Esophagus (tissue), 2 donors: ENCODE results near the gene TMSB4Y. TPM values are rescaled to one million over a fixed set of nuclear protein-coding genes. Genes with fewer than 3 reads are reported as not detected.

Experiments
- H3K27ac ChIP-seq, 2 donors: one replicate each; pipeline ENCODE4 v1.5.1; 2013; ENCODE audit warnings: low read depth in 2 of 2, mild to moderate bottlenecking in 2 of 2, inconsistent platforms in 1 of 2, low read length in 1 of 2, moderate library complexity in 1 of 2
- H3K27me3 ChIP-seq, 2 donors: one replicate each; pipeline ENCODE4 v1.6.1; 2013; ENCODE audit warnings: low read length in 2 of 2, control low read depth in 1 of 2, mild to moderate bottlenecking in 1 of 2; ENCODE audit not compliant: insufficient read depth in 2 of 2, control insufficient read depth in 1 of 2
- H3K36me3 ChIP-seq, 2 donors: one replicate each; pipeline ENCODE4 v1.6.1; 2013; ENCODE audit warnings: low read length in 1 of 2; ENCODE audit not compliant: control insufficient read depth in 2 of 2, insufficient read depth in 2 of 2
- H3K4me1 ChIP-seq, 2 donors: one replicate each; pipeline ENCODE4 v1.6.1; 2013; ENCODE audit warnings: low read length in 1 of 2; ENCODE audit not compliant: control insufficient read depth in 2 of 2, insufficient read depth in 2 of 2
- H3K4me3 ChIP-seq, 2 donors: one replicate each; pipeline ENCODE4 v1.5.1; 2013; ENCODE audit warnings: low read length in 2 of 2, mild to moderate bottlenecking in 2 of 2, low read depth in 1 of 2, moderate library complexity in 1 of 2
- H3K9me3 ChIP-seq, 2 donors: one replicate each; pipeline ENCODE4 v1.6.1; 2013; ENCODE audit warnings: mild to moderate bottlenecking in 2 of 2, low read depth in 1 of 2, low read length in 1 of 2, moderate library complexity in 1 of 2; ENCODE audit not compliant: control insufficient read depth in 2 of 2, insufficient read depth in 1 of 2
- WGBS, 2 donors: extraction: QIAGEN DNeasy Blood & Tissue Kit; methylation state at CpG; one replicate each; pipeline ENCODE4 v1.1.7; 2013; 5-methylcytosine and 5-hydroxymethylcytosine counted together
- polyA plus RNA-seq, 2 donors: library from polyadenylated mRNA; stranded (reverse); fragments of 200-250 nt; gene quantifications; one replicate each; pipeline ENCODE4 v1.2.3, GENCODE V29; 2013
- donor health status: healthy with polysubstance abuse.
- donor health status: Bipolar disorder and iron deficiency.

TMSB4Y gene
- 1 to 10 TPM in 1 of 2 donors, not detected in 1; 2.7 TPM for polyA plus RNA-seq

GRCh38 chrY:13703568-13703968 lies at the start of gene TMSB4Y:
TSS of gene TMSB4Y (plus strand) at chrY:13703899.
- Histone ChIP-seq H3K27ac (peak within 1 kb of the TSS in 1 of 2 donors; percentile 98), H3K4me1 (no peaks in the 10 kb centered on the region), H3K36me3 (no peaks in the 10 kb centered on the region), H3K27me3 (no peaks in the 10 kb centered on the region), H3K4me3 (peak within 1 kb of the TSS in 1 of 2 donors; percentile 54), H3K9me3 (no peaks in the 10 kb centered on the region)
- WGBS, 2 donors, result 1% methylated on average over 28 of the region's 28 CpGs; no CpG with 5 or more reads in 1 of the 2 donors

GRCh38 chrY:13664162-13664561 lies 39.5 kb upstream of the TMSB4Y start:
- 97 to 100% methylated on average over 1 of the region's 1 CpG for WGBS, 2 donors
- no peaks in the 10 kb centered on the region for H3K27me3 ChIP-seq
- H3K4me1 ChIP-seq, result no peaks in the 10 kb centered on the region
- no peak overlapping the region for H3K4me3 ChIP-seq
- H3K27ac ChIP-seq, result no peak overlapping the region
- no peaks in the 10 kb centered on the region for H3K9me3 ChIP-seq
- no peaks in the 10 kb centered on the region for H3K36me3 ChIP-seq

GRCh38 chrY:13671122-13671521 lies 32.6 kb upstream of the TMSB4Y start:
- Histone ChIP-seq H3K36me3 (no peaks in the 10 kb centered on the region), H3K9me3 (no peaks in the 10 kb centered on the region), H3K27me3 (no peaks in the 10 kb centered on the region), H3K27ac (no peak overlapping the region), H3K4me3 (no peak overlapping the region), H3K4me1 (no peaks in the 10 kb centered on the region)
- WGBS, 2 donors, result 98 to 100% methylated on average over 1 to 2 of the region's 2 CpGs

GRCh38 chrY:13702276-13702675 lies 1.4 kb upstream of the TMSB4Y start:
- Histone ChIP-seq H3K36me3 (no peaks in the 10 kb centered on the region), H3K9me3 (no peaks in the 10 kb centered on the region), H3K27ac (no peak overlapping the region), H3K27me3 (no peaks in the 10 kb centered on the region), H3K4me3 (no peak overlapping the region), H3K4me1 (no peaks in the 10 kb centered on the region)
- 91 to 100% methylated on average over 4 to 11 of the region's 11 CpGs for WGBS, 2 donors

GRCh38 chrY:13704121-13704930 lies 627 bp downstream of the TMSB4Y start:
- Histone ChIP-seq H3K36me3 (no peaks in the 10 kb centered on the region), H3K4me3 (peak overlapping the region in 1 of 2 donors; percentile 54), H3K9me3 (no peaks in the 10 kb centered on the region), H3K27me3 (no peaks in the 10 kb centered on the region), H3K27ac (peak overlapping the region in 1 of 2 donors; percentile 98), H3K4me1 (no peaks in the 10 kb centered on the region)
- 0 to 1% methylated on average over 1 to 30 of the region's 30 CpGs for WGBS, 2 donors

- Histone ChIP-seq H3K4me1 (no peaks in the 10 kb centered on the region), H3K27me3 (no peaks in the 10 kb centered on the region), H3K36me3 (no peaks in the 10 kb centered on the region), H3K4me3 (no peak overlapping the region), H3K27ac (no peak overlapping the region), H3K9me3 (no peaks in the 10 kb centered on the region)
- WGBS, 2 donors, result 7 to 8% methylated on average over 6 to 8 of the region's 8 CpGs
Observed at GRCh38 chrY:13705197-13705596, 1.5 kb downstream of the TMSB4Y start.

- WGBS, 2 donors, result 100% methylated on average over 1 of the region's 1 CpG
- H3K36me3 ChIP-seq, result no peaks in the 10 kb centered on the region
- H3K4me1 ChIP-seq, result no peaks in the 10 kb centered on the region
- H3K9me3 ChIP-seq, result no peaks in the 10 kb centered on the region
- H3K27ac ChIP-seq, result no peak overlapping the region
- no peaks in the 10 kb centered on the region for H3K27me3 ChIP-seq
- H3K4me3 ChIP-seq, result no peak overlapping the region
Observed at GRCh38 chrY:13708038-13708437, 4.3 kb downstream of the TMSB4Y start.

- Histone ChIP-seq H3K9me3 (no peaks in the 10 kb centered on the region), H3K4me3 (no peak overlapping the region), H3K27ac (no peak overlapping the region), H3K27me3 (no peaks in the 10 kb centered on the region), H3K36me3 (no peaks in the 10 kb centered on the region), H3K4me1 (no peaks in the 10 kb centered on the region)
- 88 to 95% methylated on average over 1 of the region's 1 CpG for WGBS, 2 donors
Observed at GRCh38 chrY:13718996-13719395, 15.3 kb downstream of the TMSB4Y start.

GRCh38 chrY:13729517-13729916 lies 25.8 kb downstream of the TMSB4Y start:
- 57 to 78% methylated on average over 4 to 6 of the region's 6 CpGs for WGBS, 2 donors
- H3K4me3 ChIP-seq, result no peak overlapping the region
- no peak overlapping the region for H3K27ac ChIP-seq
- no peaks in the 10 kb centered on the region for H3K9me3 ChIP-seq
- H3K36me3 ChIP-seq, result no peaks in the 10 kb centered on the region
- H3K4me1 ChIP-seq, result no peaks in the 10 kb centered on the region
- no peaks in the 10 kb centered on the region for H3K27me3 ChIP-seq

- H3K27me3 ChIP-seq, result no peaks in the 10 kb centered on the region
- no peak overlapping the region for H3K4me3 ChIP-seq
- H3K27ac ChIP-seq, result no peak overlapping the region
- 11 to 22% methylated on average over 3 to 10 of the region's 10 CpGs for WGBS, 2 donors
- no peaks in the 10 kb centered on the region for H3K9me3 ChIP-seq
- no peaks in the 10 kb centered on the region for H3K36me3 ChIP-seq
- no peaks in the 10 kb centered on the region for H3K4me1 ChIP-seq
Observed at GRCh38 chrY:13738618-13739017, 34.9 kb downstream of the TMSB4Y start.
